Measurements from ENCODE around the gene AHI1.
A peak's percentile ranks its signal among the peaks of the same experiment; 100 is the strongest.

Gene AHI1

GRCh38 chr6:135449246-135449645, 48.3 kb downstream of the AHI1 start:
- DNase-seq, result no peak

GRCh38 chr6:135440087-135440792, 57.3 kb downstream of the AHI1 start:
- DNase-seq, result no peak

GRCh38 chr6:135439549-135439948, 58.0 kb downstream of the AHI1 start:
- no peak for DNase-seq

- no peak for DNase-seq
Observed at GRCh38 chr6:135438907-135439535, 58.5 kb downstream of the AHI1 start.

GRCh38 chr6:135434991-135435390, 62.5 kb downstream of the AHI1 start:
- DNase-seq, result no peak

GRCh38 chr6:135434095-135434494, 63.4 kb downstream of the AHI1 start:
- DNase-seq, result peak; percentile 51

- DNase-seq, result no peak
Observed at GRCh38 chr6:135428078-135428477, 69.5 kb downstream of the AHI1 start.

GRCh38 chr6:135426833-135427232, 70.7 kb downstream of the AHI1 start:
- no peak for DNase-seq

- no peak for DNase-seq
Observed at GRCh38 chr6:135424385-135424784, 73.2 kb downstream of the AHI1 start.

- DNase-seq, result peak; percentile 16
Observed at GRCh38 chr6:135423649-135424128, 73.9 kb downstream of the AHI1 start.

GRCh38 chr6:135419162-135419561, 78.4 kb downstream of the AHI1 start:
- no peak for DNase-seq

- DNase-seq, result no peak
Observed at GRCh38 chr6:135418040-135418760, 79.3 kb downstream of the AHI1 start.

- no peak for DNase-seq
Observed at GRCh38 chr6:135412761-135413160, 84.8 kb downstream of the AHI1 start.

GRCh38 chr6:135411849-135412248, 85.7 kb downstream of the AHI1 start:
- no peak for DNase-seq

- DNase-seq, result no peak
Observed at GRCh38 chr6:135411339-135411738, 86.2 kb downstream of the AHI1 start.

- DNase-seq, result no peak
Observed at GRCh38 chr6:135410856-135411255, 86.7 kb downstream of the AHI1 start.

- DNase-seq, result no peak
Observed at GRCh38 chr6:135403584-135403983, 94.0 kb downstream of the AHI1 start.

GRCh38 chr6:135402311-135402710, 95.2 kb downstream of the AHI1 start:
- no peak for DNase-seq

GRCh38 chr6:135397172-135397952, 100.2 kb downstream of the AHI1 start:
- DNase-seq, result peak; percentile 7

GRCh38 chr6:135395136-135395535, 102.4 kb downstream of the AHI1 start:
- no peak for DNase-seq

GRCh38 chr6:135393289-135393688, 104.3 kb downstream of the AHI1 start:
- no peak for DNase-seq

- DNase-seq, result no peak
Observed at GRCh38 chr6:135390458-135390857, 107.1 kb downstream of the AHI1 start.

- DNase-seq, result no peak
Observed at GRCh38 chr6:135385299-135385698, 112.2 kb downstream of the AHI1 start.

All from SIG-M5 (cell line).